Sigmoid colon (tissue), 3 donors: ENCODE data around the gene MRPL38.

Source experiments
- CTCF ChIP-seq, 4 experiments: fragments of 450-650 bp in 3 of 4; fragments of 200-600 bp in 1 of 4; IDR thresholded peaks; one replicate each; pipeline ENCODE4 v1.5.1; 2016 to 2019; ENCODE audit warnings: antibody characterized with exemption in 4 of 4, mild to moderate bottlenecking in 3 of 4, moderate library complexity in 2 of 4
- POLR2A ChIP-seq, 2 donors: fragments of 450-650 bp; IDR thresholded peaks; one replicate each; pipeline ENCODE4 v1.6.1; 2016; ENCODE audit warnings: antibody characterized with exemption in 2 of 2, mild to moderate bottlenecking in 2 of 2, moderate library complexity in 2 of 2

GRCh38 chr17:75849724-75850123 is 55.0 kb downstream of the MRPL38 start:
- TF ChIP-seq CTCF (IDR thresholded peaks at IDR 0.05) (no peak), POLR2A (IDR thresholded peaks at IDR 0.05) (no peak)
